Stomach (tissue), 4 donors: ENCODE data around the gene L3MBTL2.
A peak's percentile ranks its signal among the peaks of the same experiment; 100 is the strongest.

Experiments
- CTCF ChIP-seq, 7 experiments: fragments of 450-650 bp in 4 of 7; fragments of 200-600 bp in 3 of 7; sonication (generic) in 3 of 7; IDR thresholded peaks; one replicate each; pipeline ENCODE4 v1.5.1; 2016 to 2019; ENCODE audit warnings: antibody characterized with exemption in 7 of 7, control low read depth in 2 of 7, mild to moderate bottlenecking in 1 of 7
- POLR2AphosphoS5 ChIP-seq, 3 donors: sonication (generic); formaldehyde crosslinking; IDR thresholded peaks; one replicate each; pipeline ENCODE4 v1.6.1; 2016; ENCODE audit warnings: antibody characterized with exemption in 3 of 3

DNA sequence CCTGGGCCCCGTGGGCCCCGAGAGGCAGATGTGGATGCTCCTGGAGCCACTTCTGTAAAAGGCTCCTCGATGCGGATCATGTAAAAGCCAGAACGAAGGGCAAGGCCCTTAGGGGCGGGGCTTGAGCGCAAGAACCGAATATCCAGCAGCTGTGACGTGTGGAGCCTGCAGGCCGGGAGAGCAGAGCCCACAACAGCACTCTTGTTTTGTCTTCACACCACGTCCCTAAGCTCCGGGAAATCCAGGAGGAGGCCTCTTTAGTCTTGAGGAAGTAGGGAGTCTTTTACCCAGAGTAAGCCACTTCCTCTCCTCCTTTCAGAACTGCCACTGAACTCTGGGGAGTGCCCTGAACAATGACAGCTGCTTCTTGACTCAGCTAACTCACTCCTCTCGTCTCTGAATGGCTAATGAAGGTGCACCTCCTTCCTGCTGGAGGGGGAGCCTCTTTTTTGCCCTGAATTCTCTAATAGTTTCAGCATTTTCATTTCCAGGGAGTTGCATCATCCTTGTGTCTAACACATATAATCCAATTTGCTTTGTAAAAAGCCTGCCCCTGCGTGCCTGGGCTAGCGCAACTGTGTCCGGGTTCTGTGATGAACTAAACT is 12.5 kb downstream of the L3MBTL2 start:
- TF ChIP-seq POLR2AphosphoS5 (IDR thresholded peaks at IDR 0.05), result peak in 1 of 3 donors; percentile 18
- no peak for TF ChIP-seq CTCF (IDR thresholded peaks at IDR 0.05)
